SK-N-SH treated with all-trans-retinoic acid at 6 μM for 48 hours (cell line): Measurements from ENCODE around the gene TEX28.

Source experiments
- ARNTL ChIP-seq: fragments of 450-650 bp; formaldehyde crosslinking; IDR thresholded peaks from 2 replicates; pipeline ENCODE4 v1.5.0; 2020; ENCODE audit warnings: low read depth, mild to moderate bottlenecking, moderate library complexity, borderline replicate concordance
- BACH2 ChIP-seq: fragments of 250-450 bp; sonication (Bioruptor Pico); IDR thresholded peaks from 2 replicates; pipeline ENCODE4 v1.9.0; 2021; ENCODE audit warnings: mild to moderate bottlenecking, borderline replicate concordance
- CREB5 ChIP-seq: fragments of 250-450 bp; sonication (Bioruptor Pico); IDR thresholded peaks from 2 replicates; pipeline ENCODE4 v1.5.1; 2020; ENCODE audit warnings: low read depth, mild to moderate bottlenecking, moderate library complexity
- GLIS3 ChIP-seq: fragments of 250-450 bp; sonication (Bioruptor Pico); IDR thresholded peaks from 2 replicates; pipeline ENCODE4 v1.5.0; 2020; ENCODE audit warnings: mild to moderate bottlenecking, moderate library complexity
- PATZ1 ChIP-seq: fragments of 250-450 bp; sonication (Bioruptor Pico); IDR thresholded peaks from 2 replicates; pipeline ENCODE4 v1.8.0; 2020; ENCODE audit warnings: mild to moderate bottlenecking, moderate library complexity, borderline replicate concordance
- POU6F1 ChIP-seq: fragments of 250-450 bp; sonication (Bioruptor Pico); IDR thresholded peaks from 2 replicates; pipeline ENCODE4 v1.8.0; 2021; ENCODE audit warnings: low read depth, mild to moderate bottlenecking, moderate library complexity, borderline replicate concordance
- PPARA ChIP-seq: fragments of 250-450 bp; sonication (Bioruptor Pico); IDR thresholded peaks from 2 replicates; pipeline ENCODE4 v1.5.0; 2020; ENCODE audit warnings: mild to moderate bottlenecking, borderline replicate concordance
- RARB ChIP-seq: fragments of 250-450 bp; sonication (Bioruptor Pico); IDR thresholded peaks from 2 replicates; pipeline ENCODE4 v1.8.0; 2021; ENCODE audit warnings: mild to moderate bottlenecking, moderate library complexity
- SNAI2 ChIP-seq: fragments of 250-450 bp; sonication (Bioruptor Pico); IDR thresholded peaks from 2 replicates; pipeline ENCODE4 v1.5.0; 2020; ENCODE audit warnings: mild to moderate bottlenecking, moderate library complexity
- TOX ChIP-seq: fragments of 250-450 bp; sonication (Bioruptor Pico); IDR thresholded peaks from 2 replicates; pipeline ENCODE4 v1.8.0; 2021; ENCODE audit warnings: mild to moderate bottlenecking, moderate library complexity, borderline replicate concordance
- ZFP3 ChIP-seq: fragments of 250-450 bp; sonication (Bioruptor Pico); IDR thresholded peaks from 2 replicates; pipeline ENCODE4 v1.5.0; 2020; ENCODE audit warnings: mild to moderate bottlenecking, moderate library complexity
- ZFP30 ChIP-seq: fragments of 450-650 bp; formaldehyde crosslinking; IDR thresholded peaks from 2 replicates; pipeline ENCODE4 v1.5.0; 2022; ENCODE audit warnings: mild to moderate bottlenecking, moderate library complexity
- ZNF565 ChIP-seq: fragments of 450-650 bp; formaldehyde crosslinking; conservative IDR thresholded peaks from 2 replicates; pipeline ENCODE4 v1.5.0; 2020; ENCODE audit warnings: low read depth, mild to moderate bottlenecking, moderate library complexity

GRCh38 chrX:154333116-154333515, 38.2 kb upstream of the TEX28 start:
- TF ChIP-seq RARB: no peak
- no peak for TF ChIP-seq PPARA (CRISPR knock-in tag)
- no peak for TF ChIP-seq PATZ1 (CRISPR knock-in tag)
- no peak for TF ChIP-seq ARNTL (CRISPR knock-in tag)
- no peak for TF ChIP-seq ZNF565 (CRISPR knock-in tag)
- no peak for TF ChIP-seq BACH2
- no peak for TF ChIP-seq GLIS3 (CRISPR knock-in tag)
- TF ChIP-seq TOX (CRISPR knock-in tag): no peak
- TF ChIP-seq SNAI2 (CRISPR knock-in tag): no peak
- no peak for TF ChIP-seq ZFP30 (CRISPR knock-in tag)
- TF ChIP-seq CREB5 (CRISPR knock-in tag): no peak
- TF ChIP-seq POU6F1 (CRISPR knock-in tag): no peak
- no peak for TF ChIP-seq ZFP3 (CRISPR knock-in tag)
